HG03139 (cell line): ENCODE results near the gene CEP170B.
"Not testable (repeated sequence)": the region's sequence is repeated elsewhere in the genome, so short reads cannot be mapped to it uniquely, and the experiment has no call there.

Source experiments
- ATAC-seq: cut with Tn5 transposase; IDR thresholded peaks from one replicate; pipeline ENCODE4 v1.9.1; 2021; ENCODE audit not compliant: unreplicated experiment

CEP170B gene

GRCh38 chr14:104843442-104844305 is 21.4 kb upstream of the CEP170B start:
- ATAC-seq, result no peak

- no peak for ATAC-seq
Measured at GRCh38 chr14:104844306-104845032, 20.6 kb upstream of the CEP170B start.

GRCh38 chr14:104845033-104845666 is 19.9 kb upstream of the CEP170B start:
- no peak for ATAC-seq

GRCh38 chr14:104845834-104846441 is 19.1 kb upstream of the CEP170B start:
- no peak for ATAC-seq

- no peak for ATAC-seq
Measured at GRCh38 chr14:104852280-104852663, 12.8 kb upstream of the CEP170B start.

- no peak for ATAC-seq
Measured at GRCh38 chr14:104855532-104856090, 9.5 kb upstream of the CEP170B start.

- ATAC-seq, result no peak
Measured at GRCh38 chr14:104856157-104856868, 8.8 kb upstream of the CEP170B start.

- ATAC-seq, result no peak
Measured at GRCh38 chr14:104856869-104857860, 7.9 kb upstream of the CEP170B start.

- ATAC-seq, result not testable (repeated sequence)
Measured at GRCh38 chr14:104857931-104858330, 7.1 kb upstream of the CEP170B start.

- no peak for ATAC-seq
Measured at GRCh38 chr14:104858811-104859426, 6.1 kb upstream of the CEP170B start.

- ATAC-seq, result no peak
Measured at GRCh38 chr14:104859900-104860299, 5.2 kb upstream of the CEP170B start.

GRCh38 chr14:104860414-104860813 is 4.7 kb upstream of the CEP170B start:
- ATAC-seq, result no peak

- no peak for ATAC-seq
Measured at GRCh38 chr14:104863131-104863862, 1.8 kb upstream of the CEP170B start.

GRCh38 chr14:104863923-104864266 is 1.2 kb upstream of the CEP170B start:
- no peak for ATAC-seq

- no peak for ATAC-seq
Measured at GRCh38 chr14:104864267-104865080, 594 bp upstream of the CEP170B start.

GRCh38 chr14:104865631-104866441 is 768 bp downstream of the CEP170B start:
- no peak for ATAC-seq
